H9 (cell line): ENCODE data around the gene MIOS. TPM values are rescaled to one million over a fixed set of nuclear protein-coding genes. Genes with fewer than 3 reads are reported as not detected.

Source experiments
- DNase-seq: peaks from one replicate; pipeline ENCODE4 v3.0.0-alpha.2; 2017
- H2AFZ ChIP-seq: one replicate; pipeline ENCODE4 v1.6.1; 2013; ENCODE audit warnings: mild to moderate bottlenecking, low read length, control low read depth, moderate library complexity
- H2AK5ac ChIP-seq: 2 replicates; pipeline ENCODE4 v1.6.1; 2013; ENCODE audit warnings: low read length, control low read depth, mixed read lengths; ENCODE audit not compliant: insufficient read length
- H2BK120ac ChIP-seq: one replicate; pipeline ENCODE4 v1.6.1; 2013; ENCODE audit warnings: low read depth, mild to moderate bottlenecking, low read length, control low read depth, inconsistent platforms; ENCODE audit not compliant: poor library complexity, severe bottlenecking
- H2BK12ac ChIP-seq: 2 replicates; pipeline ENCODE4 v1.6.1; 2013; ENCODE audit warnings: low read length, control low read depth, mixed read lengths, low read depth; ENCODE audit not compliant: insufficient read length
- H2BK15ac ChIP-seq: 2 replicates; pipeline ENCODE4 v1.6.1; 2013; ENCODE audit warnings: low read depth, low read length, control low read depth
- H2BK20ac ChIP-seq: one replicate; pipeline ENCODE4 v1.6.1; 2013; ENCODE audit warnings: low read depth, mild to moderate bottlenecking, low read length, control low read depth, inconsistent platforms; ENCODE audit not compliant: poor library complexity, severe bottlenecking
- H2BK5ac ChIP-seq: 2 replicates; pipeline ENCODE4 v1.6.1; 2013; ENCODE audit warnings: low read length, control low read depth, mixed read lengths; ENCODE audit not compliant: insufficient read length
- H3K14ac ChIP-seq: 2 replicates; pipeline ENCODE4 v1.6.1; 2013; ENCODE audit warnings: low read length, control low read depth; ENCODE audit not compliant: insufficient read depth
- H3K18ac ChIP-seq: 2 replicates; pipeline ENCODE4 v1.6.1; 2013; ENCODE audit warnings: low read depth, mild to moderate bottlenecking, mixed read lengths, low read length, control low read depth; ENCODE audit not compliant: insufficient read length
- H3K23ac ChIP-seq: 2 replicates; pipeline ENCODE4 v1.6.1; 2013; ENCODE audit warnings: low read length, control low read depth, mixed read lengths, low read depth; ENCODE audit not compliant: insufficient read length
- H3K23me2 ChIP-seq: 2 replicates; pipeline ENCODE4 v1.6.1; 2013; ENCODE audit warnings: low read depth, mild to moderate bottlenecking, mixed read lengths, low read length, control low read depth; ENCODE audit not compliant: insufficient read length, poor library complexity, severe bottlenecking
- H3K27ac ChIP-seq: 2 replicates; pipeline ENCODE4 v1.5.1; 2013; ENCODE audit warnings: low read length, control low read depth, mixed read lengths, low read depth; ENCODE audit not compliant: insufficient read length
- H3K27me3 ChIP-seq: 2 replicates; pipeline ENCODE4 v1.6.1; 2013; ENCODE audit warnings: low read length, control low read depth, inconsistent platforms; ENCODE audit not compliant: insufficient read depth
- H3K4ac ChIP-seq: 2 replicates; pipeline ENCODE4 v1.6.1; 2013; ENCODE audit warnings: low read depth, mild to moderate bottlenecking, control low read depth, inconsistent platforms, low read length, moderate library complexity
- H3K4me1 ChIP-seq: 2 replicates; pipeline ENCODE4 v1.6.1; 2013; ENCODE audit warnings: low read length, control low read depth, inconsistent platforms; ENCODE audit not compliant: insufficient read depth
- H3K4me2 ChIP-seq: 2 replicates; pipeline ENCODE4 v1.6.1; 2013; ENCODE audit warnings: low read length, control low read depth, mixed read lengths; ENCODE audit not compliant: insufficient read length, insufficient read depth
- H3K56ac ChIP-seq: 2 replicates; pipeline ENCODE4 v1.6.1; 2013; ENCODE audit warnings: low read depth, mild to moderate bottlenecking, mixed read lengths, low read length, control low read depth; ENCODE audit not compliant: insufficient read length
- H3K79me1 ChIP-seq: 2 replicates; pipeline ENCODE4 v1.6.1; 2013; ENCODE audit warnings: low read depth, mild to moderate bottlenecking, moderate library complexity, low read length, control low read depth, inconsistent platforms; ENCODE audit not compliant: insufficient read depth, poor library complexity, severe bottlenecking
- H3K79me2 ChIP-seq: 2 replicates; pipeline ENCODE4 v1.6.1; 2013; ENCODE audit warnings: low read length, control low read depth, inconsistent platforms; ENCODE audit not compliant: insufficient read depth
- H3K9ac ChIP-seq: 2 replicates; pipeline ENCODE4 v1.6.1; 2013; ENCODE audit warnings: low read length, control low read depth, mixed read lengths; ENCODE audit not compliant: insufficient read length; ENCODE audit errors: extremely low read depth
- H3K9me3 ChIP-seq: one replicate; pipeline ENCODE4 v1.6.1; 2013; ENCODE audit warnings: low read depth, low read length, inconsistent platforms; ENCODE audit not compliant: control insufficient read depth
- H3T11ph ChIP-seq: one replicate; pipeline ENCODE4 v1.6.1; 2013; ENCODE audit warnings: mild to moderate bottlenecking, low read length, control low read depth, inconsistent platforms
- H4K20me1 ChIP-seq: one replicate; pipeline ENCODE4 v1.6.1; 2013; ENCODE audit not compliant: control insufficient read depth, insufficient read length, insufficient read depth
- H4K5ac ChIP-seq: 2 replicates; pipeline ENCODE4 v1.6.1; 2013; ENCODE audit warnings: low read depth, mild to moderate bottlenecking, mixed read lengths, low read length, control low read depth; ENCODE audit not compliant: insufficient read length
- H4K8ac ChIP-seq: replicated peaks from 2 replicates; pipeline ENCODE4 v1.6.1; 2013; ENCODE audit warnings: low read length, control low read depth, mixed read lengths, low read depth; ENCODE audit not compliant: insufficient read length
- H4K91ac ChIP-seq: 2 replicates; pipeline ENCODE4 v1.6.1; 2013; ENCODE audit warnings: low read depth, mild to moderate bottlenecking, moderate library complexity, mixed read lengths, low read length, control low read depth; ENCODE audit not compliant: insufficient read length
- H3K27ac Mint-ChIP-seq, 3 experiments: 2 replicates in 2 of 3; 3 replicates in 1 of 3; pipeline ENCODE4 v1.8.0; 2020 to 2021; ENCODE audit warnings: mixed read lengths in 3 of 3, mild to moderate bottlenecking in 1 of 3, moderate library complexity in 1 of 3
- H3K27me3 Mint-ChIP-seq: 2 replicates; pipeline ENCODE4 v1.8.0; 2021; ENCODE audit warnings: low read depth, mild to moderate bottlenecking, moderate library complexity, mixed read lengths
- H3K36me3 Mint-ChIP-seq, 3 experiments: 2 replicates in 2 of 3; 3 replicates in 1 of 3; pipeline ENCODE4 v1.8.0; 2020 to 2021; ENCODE audit warnings: low read depth in 3 of 3, mixed read lengths in 3 of 3; ENCODE audit not compliant: insufficient read depth in 1 of 3
- H3K4me1 Mint-ChIP-seq, 2 experiments: 2 replicates each; pipeline ENCODE4 v1.8.0; 2020; ENCODE audit warnings: mixed read lengths in 2 of 2
- H3K4me3 Mint-ChIP-seq, 2 experiments: 2 replicates in 1 of 2; 3 replicates in 1 of 2; pipeline ENCODE4 v1.8.0; 2020 to 2021; ENCODE audit warnings: mild to moderate bottlenecking in 2 of 2, mixed read lengths in 2 of 2, moderate library complexity in 1 of 2
- H3K9me3 Mint-ChIP-seq, 2 experiments: 2 replicates in 1 of 2; 3 replicates in 1 of 2; pipeline ENCODE4 v1.8.0; 2020; ENCODE audit warnings: mild to moderate bottlenecking in 2 of 2, mixed read lengths in 2 of 2, moderate library complexity in 1 of 2
- CTCF ChIP-seq: fragments of 200-600 bp; sonication (generic); conservative IDR thresholded peaks from 3 replicates; pipeline ENCODE4 v1.8.0; 2021; ENCODE audit warnings: antibody characterized with exemption, mild to moderate bottlenecking
- WGBS: extraction: QIAGEN DNeasy Blood & Tissue Kit; methylation state at CpG from one replicate; pipeline ENCODE4 v1.1.7; 2013; ENCODE audit warnings: missing lambda C conversion rate, low lambda C conversion rate, mixed read lengths; ENCODE audit not compliant: insufficient read length; ENCODE audit errors: extremely low coverage; 5-methylcytosine and 5-hydroxymethylcytosine counted together
- total RNA-seq: library from RNA; stranded (reverse); gene quantifications from 2 replicates; pipeline ENCODE4 v1.2.1, GENCODE V29; 2021

MIOS gene
- total RNA-seq, 1 experiment from 2014 or later: 46.4 TPM

GRCh38 chr7:7570584-7570983, 3.9 kb downstream of the MIOS start:
- no CpG with 5 or more reads among the region's 3 CpGs for WGBS
- Histone ChIP-seq H3K23ac (no peak overlapping the region), H4K20me1 (no peaks in the 10 kb centered on the region), H3K79me1 (peaks cover 3% of the 10 kb centered on the region), H2BK20ac (no peak overlapping the region), H2BK15ac (no peak overlapping the region), H3K4me1 (peaks cover 8% of the 10 kb centered on the region; the same call in 1 of the 2 replicates), H3K9ac (no peak overlapping the region), H3K9me3 (no peaks in the 10 kb centered on the region), H4K91ac (no peak overlapping the region), H3K18ac (no peak overlapping the region), H2BK12ac (no peak overlapping the region), H2AFZ (no peak overlapping the region), H2BK5ac (no peak overlapping the region), H3K14ac (no peak overlapping the region), H2AK5ac (no peak overlapping the region), H3K4me2 (no peak overlapping the region), H4K5ac (no peak overlapping the region), H3K79me2 (peaks cover 18% of the 10 kb centered on the region; the same call in 1 of the 2 replicates), H3K27ac (no peak overlapping the region), H3K4ac (no peak overlapping the region), H3K27me3 (no peaks in the 10 kb centered on the region), H3K23me2 (peaks cover 3% of the 10 kb centered on the region), H3K56ac (no peak overlapping the region), H2BK120ac (no peak overlapping the region), H4K8ac (no peak overlapping the region), H3T11ph (no peak overlapping the region)
- Mint-ChIP-seq H3K9me3 (peaks cover 10% of the 10 kb centered on the region in 2 experiments), H3K4me3 (no peak overlapping the region), H3K36me3 (peaks cover 25 to 39% (median 27%) of the 10 kb centered on the region in 3 experiments), H3K27me3 (no peaks in the 10 kb centered on the region), H3K4me1 (peaks cover 15 to 20% of the 10 kb centered on the region in 2 experiments), H3K27ac (no peak overlapping the region)
- DNase-seq: no peak
- no peak for TF ChIP-seq CTCF
